ENCODE data around the gene GNAT1.

The GNAT1 gene

DNA sequence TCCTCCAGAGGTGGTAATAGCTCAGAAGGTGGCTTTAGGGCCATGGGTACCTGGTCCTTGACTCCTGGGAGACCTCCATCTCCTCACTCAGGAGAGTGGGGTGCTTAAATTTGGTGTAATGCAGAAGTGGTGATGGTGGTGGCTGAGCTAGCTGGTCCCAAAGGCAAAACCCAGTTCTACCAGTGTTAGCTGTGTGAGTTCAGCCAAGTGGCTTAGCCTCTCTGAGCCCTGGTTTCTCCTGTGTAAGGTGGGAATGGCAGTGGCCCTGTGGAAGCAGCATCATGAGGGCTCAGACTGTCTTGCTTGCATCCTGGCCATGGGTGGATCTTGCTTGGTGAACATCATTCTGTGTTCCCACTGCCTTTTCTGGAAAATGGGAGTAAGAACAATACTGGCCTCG is 26.9 kb upstream of the GNAT1 start:
- POLR2A ChIA-PET: interaction anchor here (0.8 kb wide), 1 partner anchor 19 kb away, joined by 3 read pairs; no protein-coding TSS in a partner anchor
- no peak for DNase-seq (ENCODE audit: extremely low spot score)
- TF ChIP-seq TARDBP (IDR thresholded peaks at IDR 0.05) (no peak), SUZ12 (IDR thresholded peaks at IDR 0.05) (no peak), ELF4 (IDR thresholded peaks at IDR 0.05) (no peak), L3MBTL2 (conservative IDR thresholded peaks at IDR 0.05) (no peak), SP1 (IDR thresholded peaks at IDR 0.05) (no peak), FOXM1 (IDR thresholded peaks at IDR 0.05; ENCODE audit: borderline replicate concordance) (no peak), LEF1 (IDR thresholded peaks at IDR 0.05; ENCODE audit: borderline replicate concordance) (no peak), CTBP1 (IDR thresholded peaks at IDR 0.05; ENCODE audit: borderline replicate concordance) (no peak), ARNT (IDR thresholded peaks at IDR 0.05) (no peak), FOXK2 (IDR thresholded peaks at IDR 0.05) (no peak), NFRKB (IDR thresholded peaks at IDR 0.05) (no peak), FOXA1 (IDR thresholded peaks at IDR 0.05) (no peak), HDGF (IDR thresholded peaks at IDR 0.05; ENCODE audit: borderline replicate concordance) (no peak)
- TF ChIP-seq, protein P1, sequence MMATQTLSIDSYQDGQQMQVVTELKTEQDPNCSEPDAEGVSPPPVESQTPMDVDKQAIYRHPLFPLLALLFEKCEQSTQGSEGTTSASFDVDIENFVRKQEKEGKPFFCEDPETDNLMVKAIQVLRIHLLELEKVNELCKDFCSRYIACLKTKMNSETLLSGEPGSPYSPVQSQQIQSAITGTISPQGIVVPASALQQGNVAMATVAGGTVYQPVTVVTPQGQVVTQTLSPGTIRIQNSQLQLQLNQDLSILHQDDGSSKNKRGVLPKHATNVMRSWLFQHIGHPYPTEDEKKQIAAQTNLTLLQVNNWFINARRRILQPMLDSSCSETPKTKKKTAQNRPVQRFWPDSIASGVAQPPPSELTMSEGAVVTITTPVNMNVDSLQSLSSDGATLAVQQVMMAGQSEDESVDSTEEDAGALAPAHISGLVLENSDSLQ (IDR thresholded peaks at IDR 0.05): no peak
- CTCF ChIA-PET: interaction anchor here (0.6 kb wide), 1 partner anchor 43 kb away, joined by 3 read pairs; no protein-coding TSS in a partner anchor

DNA sequence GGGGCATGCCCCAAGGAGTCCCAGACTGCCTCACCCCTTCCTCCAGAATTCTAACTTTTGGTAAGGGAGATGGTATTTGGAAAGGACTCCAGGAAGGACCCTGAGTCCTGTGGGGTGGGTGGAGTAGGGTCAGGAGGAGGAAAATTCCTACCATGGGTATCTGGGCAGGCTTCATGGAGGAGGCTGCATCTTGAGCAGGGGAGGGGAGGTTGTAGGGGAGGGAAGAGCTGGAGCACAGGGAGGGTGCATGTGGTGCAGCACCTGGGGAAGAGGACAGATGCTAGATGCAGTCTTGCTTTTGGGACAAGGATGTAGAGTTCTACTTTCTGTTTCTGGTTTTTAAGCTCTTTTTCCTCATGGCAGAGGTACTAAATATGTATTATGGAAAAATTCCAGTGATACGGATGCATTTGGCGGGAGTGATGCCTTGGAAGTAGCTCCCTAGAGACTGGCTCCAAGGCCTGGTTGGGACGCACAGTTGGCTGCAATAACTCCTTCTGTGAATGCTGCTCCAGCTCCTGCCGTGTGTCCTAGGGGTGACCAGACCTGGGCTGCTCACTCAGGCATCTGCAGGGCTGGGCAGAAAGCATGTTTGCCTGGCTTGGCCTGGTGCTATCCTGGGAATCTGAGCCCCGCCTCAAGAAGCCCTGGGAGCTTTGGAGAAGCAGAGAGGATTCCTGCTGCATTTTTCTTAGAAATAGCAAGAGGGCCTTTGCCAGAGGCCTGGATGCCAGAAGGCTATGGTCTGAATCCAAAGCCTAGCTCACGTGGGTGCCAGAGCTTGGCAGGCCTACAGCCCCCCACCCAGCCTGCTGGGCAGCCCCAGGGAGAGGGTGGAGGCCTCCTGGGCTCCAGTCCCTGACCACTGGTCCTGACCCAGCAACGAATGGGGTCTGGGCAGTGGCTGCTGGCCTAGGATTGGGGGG is 26.2 kb upstream of the GNAT1 start:
- CTCF ChIA-PET: interaction anchor here (0.6 to 0.8 kb wide), 2 partner anchors 44 to 82 kb away, joined by 3 read pairs; no protein-coding TSS in a partner anchor
- POLR2A ChIA-PET: no interaction called here

DNA sequence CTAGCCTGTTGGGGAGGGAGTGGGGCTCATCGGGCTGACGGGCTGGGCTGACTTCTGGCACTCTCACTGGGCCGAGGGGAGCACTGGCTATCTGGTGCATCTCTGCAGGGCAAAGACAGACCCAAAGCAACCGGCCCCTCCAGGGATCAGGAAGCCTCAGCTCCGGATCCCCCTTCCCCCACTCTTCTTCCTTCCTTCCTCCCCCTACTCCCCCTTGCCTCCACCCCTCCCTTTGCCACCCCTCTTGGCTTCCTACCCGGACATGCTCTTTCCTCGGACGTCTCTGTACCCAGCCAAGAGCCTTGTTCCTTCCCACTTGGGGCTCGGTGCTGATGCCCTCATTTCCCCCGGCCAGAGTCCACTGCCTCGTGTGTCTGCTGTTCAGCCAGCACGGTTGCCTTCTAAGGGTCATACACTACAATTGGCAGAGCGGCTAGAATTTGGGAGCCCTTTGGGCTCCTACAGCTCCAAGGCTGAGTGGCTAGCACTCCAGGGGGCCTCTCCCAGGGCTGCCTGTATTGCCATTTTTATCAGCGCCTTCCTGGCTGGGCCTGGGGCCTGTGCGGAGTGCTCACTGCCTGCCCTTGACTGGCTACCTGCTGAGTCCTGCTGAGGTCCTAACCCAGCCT is 25.4 kb upstream of the GNAT1 start:
- ChIA-PET CTCF (interaction anchor here (0.8 kb wide), 1 partner anchor 81 kb away, joined by 3 read pairs; no protein-coding TSS in a partner anchor), POLR2A (no interaction called here)
- TF ChIP-seq L3MBTL2 (conservative IDR thresholded peaks at IDR 0.05) (no peak), ELF4 (IDR thresholded peaks at IDR 0.05) (no peak), HDGF (IDR thresholded peaks at IDR 0.05; ENCODE audit: borderline replicate concordance) (no peak), FOXK2 (IDR thresholded peaks at IDR 0.05) (no peak), SUZ12 (IDR thresholded peaks at IDR 0.05) (no peak), LEF1 (IDR thresholded peaks at IDR 0.05; ENCODE audit: borderline replicate concordance) (no peak), BHLHE40 (IDR thresholded peaks at IDR 0.05; ENCODE audit: borderline replicate concordance) (no peak), FOXM1 (IDR thresholded peaks at IDR 0.05; ENCODE audit: borderline replicate concordance) (no peak), ARNT (IDR thresholded peaks at IDR 0.05) (no peak), TARDBP (IDR thresholded peaks at IDR 0.05) (no peak)
- TF ChIP-seq, protein P1 (IDR thresholded peaks at IDR 0.05): no peak
- no peak for DNase-seq (ENCODE audit: extremely low spot score)

More for the DNA sequence above, 26.2 kb upstream of the GNAT1 start:
- TF ChIP-seq LEF1 (IDR thresholded peaks at IDR 0.05; ENCODE audit: borderline replicate concordance) (no peak), FOXK2 (IDR thresholded peaks at IDR 0.05) (no peak), TARDBP (IDR thresholded peaks at IDR 0.05) (no peak), SP1 (IDR thresholded peaks at IDR 0.05) (no peak), HDGF (IDR thresholded peaks at IDR 0.05; ENCODE audit: borderline replicate concordance) (no peak), L3MBTL2 (conservative IDR thresholded peaks at IDR 0.05) (no peak), SUZ12 (IDR thresholded peaks at IDR 0.05) (no peak), BHLHE40 (IDR thresholded peaks at IDR 0.05; ENCODE audit: borderline replicate concordance) (no peak)
- DNase-seq (ENCODE audit: extremely low spot score): no peak

DNA sequence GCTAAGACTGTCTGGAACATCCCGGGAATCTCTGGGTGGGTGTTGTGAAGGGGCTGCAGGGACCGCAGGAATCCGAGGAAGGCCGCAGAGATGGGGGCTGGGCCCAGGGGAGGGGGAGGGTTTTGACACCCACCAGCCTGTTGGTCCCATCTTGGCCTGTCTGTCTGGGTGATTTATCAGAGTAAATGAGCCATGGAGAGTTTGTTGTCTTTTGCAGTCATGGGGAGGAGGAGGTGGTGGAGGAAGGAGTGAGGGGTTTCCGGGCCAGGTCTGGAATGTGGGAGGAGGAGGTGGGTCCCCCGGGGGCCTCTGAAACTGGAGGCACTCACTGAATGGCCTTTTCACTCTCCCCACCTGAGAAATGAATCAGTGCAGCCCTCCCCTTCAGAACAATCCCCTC is 24.8 kb upstream of the GNAT1 start:
- no peak for DNase-seq (ENCODE audit: extremely low spot score)
- no peak for TF ChIP-seq NFRKB (IDR thresholded peaks at IDR 0.05)
- no peak for TF ChIP-seq HDGF (IDR thresholded peaks at IDR 0.05; ENCODE audit: borderline replicate concordance)
- TF ChIP-seq L3MBTL2 (conservative IDR thresholded peaks at IDR 0.05): no peak
- TF ChIP-seq ZNF384 (IDR thresholded peaks at IDR 0.05): no peak
- TF ChIP-seq LEF1 (IDR thresholded peaks at IDR 0.05; ENCODE audit: borderline replicate concordance): no peak
- no peak for TF ChIP-seq SUZ12 (IDR thresholded peaks at IDR 0.05)
- TF ChIP-seq, protein P1 (IDR thresholded peaks at IDR 0.05): peak; percentile 80
- ChIA-PET CTCF (no interaction called here), POLR2A (no interaction called here)

- POLR2A ChIA-PET: no interaction called here
- DNase-seq (ENCODE audit: extremely low spot score): no peak
- TF ChIP-seq ARNT (IDR thresholded peaks at IDR 0.05): no peak
- no peak for TF ChIP-seq ELF4 (IDR thresholded peaks at IDR 0.05)
- no peak for TF ChIP-seq LEF1 (IDR thresholded peaks at IDR 0.05; ENCODE audit: borderline replicate concordance)
- no peak for TF ChIP-seq CTBP1 (IDR thresholded peaks at IDR 0.05; ENCODE audit: borderline replicate concordance)
- TF ChIP-seq FOXM1 (IDR thresholded peaks at IDR 0.05; ENCODE audit: borderline replicate concordance): no peak
- no peak for TF ChIP-seq L3MBTL2 (conservative IDR thresholded peaks at IDR 0.05)
- no peak for TF ChIP-seq HDGF (IDR thresholded peaks at IDR 0.05; ENCODE audit: borderline replicate concordance)
- TF ChIP-seq ZNF384 (IDR thresholded peaks at IDR 0.05): no peak
- CTCF ChIA-PET: interaction anchor here (0.9 kb wide), 1 partner anchor 27 kb away, joined by 4 read pairs; no protein-coding TSS in a partner anchor
Measured at GRCh38 chr3:50167069-50167840, 24.2 kb upstream of the GNAT1 start.
